ENCODE results near the gene BCL11A. TPM values are rescaled to one million over a fixed set of nuclear protein-coding genes. Genes with fewer than 3 reads are reported as not detected.

BCL11A gene
- total RNA-seq, 1 donor from 2014 or later, result 3.6 TPM

GRCh38 chr2:60510713-60511112 is 42.7 kb downstream of the BCL11A start:
- no peak for DNase-seq (ENCODE audit: extremely low read depth, low read depth, low spot score)

- DNase-seq (ENCODE audit: extremely low read depth, low read depth, low spot score), result no peak
Measured at GRCh38 chr2:60509066-60509465, 44.4 kb downstream of the BCL11A start.

GRCh38 chr2:60508339-60508917 is 45.0 kb downstream of the BCL11A start:
- no peak for DNase-seq (ENCODE audit: extremely low read depth, low read depth, low spot score)

DNA sequence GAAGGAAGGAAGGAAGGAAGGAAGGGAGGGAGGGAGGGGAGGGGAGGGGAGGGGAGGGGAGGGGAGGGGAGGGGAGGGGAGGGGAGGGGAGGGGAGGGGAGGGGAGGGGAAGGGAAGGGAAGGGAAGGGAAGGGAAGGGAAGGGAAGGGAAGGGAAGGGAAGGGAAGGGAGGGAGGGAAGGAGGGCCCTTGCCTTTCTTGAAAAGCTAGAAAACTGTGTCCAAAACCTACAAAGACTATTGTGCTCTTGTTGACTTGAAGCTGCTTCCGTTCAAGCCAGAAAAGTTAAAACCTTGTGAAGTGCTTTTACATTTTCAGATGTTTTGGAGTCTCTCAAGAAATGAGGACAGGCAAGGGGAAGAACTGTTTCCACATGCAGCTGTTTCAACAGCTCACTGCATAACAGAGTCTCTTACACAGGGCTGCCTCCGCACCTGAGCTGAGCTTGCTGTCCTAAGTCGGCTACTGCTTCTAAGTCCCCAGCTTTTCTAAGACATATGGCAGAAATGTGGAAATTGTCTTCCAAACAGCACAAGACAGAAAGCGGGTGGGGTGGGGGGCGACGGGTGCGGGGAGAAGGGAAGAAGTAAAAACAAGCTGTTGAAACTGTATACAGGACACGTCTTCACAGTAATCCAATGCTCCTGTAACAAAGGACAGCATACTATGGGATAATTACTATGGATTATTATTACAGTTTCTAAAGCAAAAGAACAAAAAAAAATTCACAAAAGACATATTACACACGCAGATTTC is 46.1 kb downstream of the BCL11A start:
- DNase-seq (ENCODE audit: extremely low read depth, low read depth, low spot score), result no peak

DNA sequence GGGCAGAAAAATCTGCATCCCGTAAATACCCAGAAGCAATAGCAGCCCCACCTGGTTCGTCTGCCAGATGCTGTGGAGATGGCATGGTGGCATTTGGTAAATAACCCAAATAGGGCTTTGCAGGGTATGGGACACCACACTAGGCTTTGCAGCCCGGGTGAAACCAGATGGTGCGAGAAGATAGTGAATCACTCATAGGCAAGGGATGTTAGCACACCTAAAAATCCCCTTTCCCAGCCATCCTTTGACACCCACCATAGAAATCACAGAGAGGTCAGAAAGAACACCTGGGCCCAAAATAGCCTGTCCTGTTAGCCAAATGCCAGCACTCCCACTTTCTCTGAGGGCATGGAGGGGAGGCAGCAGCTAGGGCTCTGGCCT is 47.6 kb downstream of the BCL11A start:
- DNase-seq (ENCODE audit: extremely low read depth, low read depth, low spot score), result no peak

DNA sequence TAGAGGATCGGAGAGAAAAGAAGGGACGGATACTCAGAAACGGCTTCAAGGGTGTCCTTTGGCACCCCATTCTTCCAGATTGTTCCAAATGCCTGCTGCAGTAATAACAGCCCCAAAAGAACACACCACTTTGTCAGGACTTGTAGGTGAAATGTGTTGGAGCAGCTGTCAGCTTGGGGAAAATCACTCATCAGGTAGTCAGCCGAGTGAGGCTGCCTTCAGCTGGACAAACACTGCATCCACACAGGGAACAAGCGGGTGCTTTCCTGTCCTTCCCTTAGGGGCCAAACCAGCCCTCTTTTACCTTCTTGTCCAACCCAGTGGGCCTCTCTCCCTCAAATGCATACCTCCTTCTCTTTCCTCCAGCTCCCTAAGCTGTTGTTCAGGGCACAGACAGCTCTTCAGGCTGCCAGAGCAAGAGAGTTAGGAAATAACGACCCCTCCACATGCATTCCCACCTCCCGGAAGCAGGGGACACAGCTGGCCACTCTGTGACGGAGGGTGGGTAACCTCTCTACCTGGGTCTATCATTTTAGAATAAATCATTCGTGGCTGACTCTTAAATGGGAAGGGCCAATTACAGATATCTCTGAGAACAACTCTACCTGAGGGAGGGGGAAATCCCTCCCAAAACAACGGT is 48.1 kb downstream of the BCL11A start:
- DNase-seq (ENCODE audit: extremely low read depth, low read depth, low spot score), result no peak

DNA sequence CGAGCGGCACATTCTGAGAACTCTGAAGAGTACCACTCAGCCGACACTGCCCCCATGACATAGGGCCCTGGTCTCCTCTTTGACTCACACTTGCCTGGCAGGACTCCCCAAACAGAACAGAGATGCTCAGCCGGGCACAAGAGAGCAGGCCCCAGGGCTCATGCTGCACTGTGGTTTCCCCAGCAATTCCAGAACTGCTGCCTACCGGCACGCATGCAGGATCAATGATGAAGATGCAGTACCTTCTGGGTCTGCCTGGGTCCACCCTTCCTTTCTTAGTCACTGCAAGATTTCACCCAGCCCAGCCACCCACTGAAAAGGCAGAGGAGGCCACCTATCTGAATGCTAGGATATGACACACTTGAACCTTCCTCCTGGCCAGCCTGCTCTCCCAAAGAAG is 49.4 kb downstream of the BCL11A start:
- DNase-seq (ENCODE audit: extremely low read depth, low read depth, low spot score), result no peak

DNA sequence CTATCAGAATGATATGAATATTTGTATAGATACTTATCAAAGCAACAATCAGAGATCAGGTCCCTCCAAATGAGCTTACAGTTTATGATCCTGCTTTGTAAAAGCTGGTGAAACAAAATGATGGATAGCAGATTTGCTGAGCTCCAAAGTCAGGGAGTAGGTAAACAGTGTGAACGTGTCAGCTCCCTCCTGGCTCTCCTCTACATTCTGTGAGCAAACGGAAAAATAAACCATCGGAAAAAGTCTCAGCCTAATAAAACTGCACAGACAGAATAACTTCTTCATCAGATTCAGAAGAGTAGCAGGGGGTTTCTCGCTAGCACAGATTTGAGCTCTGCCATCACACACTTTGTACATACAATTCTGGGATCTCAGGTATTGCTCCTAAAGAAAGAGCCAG is 51.3 kb downstream of the BCL11A start:
- DNase-seq (ENCODE audit: extremely low read depth, low read depth, low spot score), result no peak

- no peak for DNase-seq (ENCODE audit: extremely low read depth, low read depth, low spot score)
Measured at GRCh38 chr2:60500861-60501260, 52.6 kb downstream of the BCL11A start.

DNA sequence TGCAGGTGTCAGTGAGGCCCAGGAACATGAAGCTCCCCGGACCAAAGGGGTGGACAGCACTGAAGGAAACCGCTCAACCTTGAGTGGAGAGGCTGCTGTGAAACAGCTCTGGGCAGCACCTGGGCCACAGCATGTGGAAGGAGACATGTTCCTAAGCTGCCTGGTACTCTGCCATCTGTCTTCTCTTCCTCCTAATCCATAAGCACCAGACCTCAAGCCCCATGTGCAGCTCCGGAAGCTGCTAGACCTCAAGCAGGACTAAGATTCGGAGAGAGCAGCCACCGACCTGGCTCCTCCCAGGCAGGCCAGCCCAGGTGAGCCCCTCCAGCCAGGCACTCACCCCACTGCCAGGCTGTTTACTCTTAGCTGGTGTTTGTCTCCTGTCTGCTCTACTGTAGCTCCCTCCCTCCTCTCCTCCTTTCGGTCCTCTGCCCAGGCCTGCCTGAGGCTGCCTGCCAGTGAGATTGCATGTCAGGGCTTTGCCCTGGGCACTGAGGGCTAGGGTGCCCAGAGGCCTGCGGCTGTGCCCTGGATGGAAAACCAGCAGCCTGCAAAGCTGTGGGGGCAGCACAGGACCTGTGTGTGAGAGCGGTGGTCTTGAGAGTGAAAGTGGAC is 53.7 kb downstream of the BCL11A start:
- no peak for DNase-seq (ENCODE audit: extremely low read depth, low read depth, low spot score)

- no peak for DNase-seq (ENCODE audit: extremely low read depth, low read depth, low spot score)
Measured at GRCh38 chr2:60498816-60499429, 54.5 kb downstream of the BCL11A start.

GRCh38 chr2:60498127-60498815 is 55.2 kb downstream of the BCL11A start:
- DNase-seq (ENCODE audit: extremely low read depth, low read depth, low spot score), result no peak

DNA sequence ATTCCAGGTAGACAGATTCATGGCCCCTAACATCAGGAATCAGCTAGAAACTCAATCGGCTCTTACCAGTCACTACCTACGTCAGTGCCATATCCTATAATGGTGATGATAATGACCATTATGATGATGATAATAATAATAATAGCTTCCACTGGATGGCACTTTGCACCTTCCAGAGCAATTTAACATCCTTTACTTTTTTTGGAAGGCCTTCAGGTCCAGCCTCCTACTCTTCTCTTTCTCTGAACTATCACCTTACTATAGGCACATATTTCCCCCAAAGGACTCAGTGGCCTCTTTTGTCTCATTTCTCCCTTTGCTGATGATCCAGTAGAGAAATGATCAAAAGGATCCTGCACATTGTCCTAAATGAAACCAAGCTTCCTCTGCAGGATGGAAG is 56.0 kb downstream of the BCL11A start:
- no peak for DNase-seq (ENCODE audit: extremely low read depth, low read depth, low spot score)

- DNase-seq (ENCODE audit: extremely low read depth, low read depth, low spot score), result no peak
Measured at GRCh38 chr2:60496956-60497355, 56.5 kb downstream of the BCL11A start.

DNA sequence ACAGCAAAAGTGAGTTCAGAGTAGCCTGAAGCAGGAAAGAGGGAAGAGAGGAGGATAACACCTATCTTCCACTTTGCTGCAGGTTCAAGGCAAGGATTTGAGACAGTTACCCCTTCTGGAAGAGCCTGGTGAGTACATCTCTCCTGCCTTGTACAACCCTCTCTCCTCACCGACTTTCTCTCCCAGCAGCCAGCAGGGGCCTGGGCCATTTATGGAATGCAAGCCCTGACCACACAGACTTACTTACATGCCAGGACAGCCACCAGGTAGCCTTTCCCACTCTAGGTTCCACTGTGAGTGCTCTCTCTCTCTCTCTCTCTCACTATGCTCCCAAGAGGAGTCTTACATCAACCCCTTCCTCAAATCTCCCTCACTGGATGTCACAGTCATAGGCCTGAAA is 57.0 kb downstream of the BCL11A start:
- no peak for DNase-seq (ENCODE audit: extremely low read depth, low read depth, low spot score)

GRCh38 chr2:60495041-60495625 is 58.3 kb downstream of the BCL11A start:
- DNase-seq (ENCODE audit: extremely low read depth, low read depth, low spot score), result no peak

DNA sequence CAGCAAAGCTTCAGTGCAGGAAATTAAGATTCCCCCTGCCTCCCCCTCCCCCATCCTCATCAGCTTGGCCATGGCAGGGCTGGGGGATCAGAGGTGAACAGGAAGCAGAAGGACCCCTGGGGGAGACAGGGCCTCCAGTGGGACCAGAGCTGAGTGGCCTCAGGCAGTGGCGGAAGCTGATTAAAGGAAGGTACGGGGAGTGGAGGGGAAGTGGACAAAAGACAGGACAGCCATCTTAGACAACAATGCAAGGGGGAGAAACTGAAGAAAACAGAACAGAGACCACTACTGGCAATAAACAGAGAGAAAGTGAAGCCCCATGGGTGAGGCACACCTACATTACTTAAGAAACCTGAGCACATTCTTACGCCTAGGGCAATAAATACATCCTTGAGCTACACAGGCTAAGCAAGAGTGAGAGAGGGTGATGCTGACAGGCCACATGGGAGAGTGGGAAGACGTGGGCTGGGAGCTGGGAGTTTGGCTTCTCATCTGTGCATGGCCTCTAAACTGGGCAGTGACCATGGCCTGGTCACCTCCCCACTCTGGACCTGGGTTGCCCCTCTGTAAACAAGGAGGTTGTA is 59.6 kb downstream of the BCL11A start:
- DNase-seq (ENCODE audit: extremely low read depth, low read depth, low spot score), result no peak

- no peak for DNase-seq (ENCODE audit: extremely low read depth, low read depth, low spot score)
Measured at GRCh38 chr2:60492548-60492947, 60.9 kb downstream of the BCL11A start.

- no peak for DNase-seq (ENCODE audit: extremely low read depth, low read depth, low spot score)
Measured at GRCh38 chr2:60490848-60491247, 62.6 kb downstream of the BCL11A start.

- DNase-seq (ENCODE audit: extremely low read depth, low read depth, low spot score), result no peak
Measured at GRCh38 chr2:60490441-60490840, 63.0 kb downstream of the BCL11A start.
